GM12865 (cell line): Measurements from ENCODE around the gene PSMD1.
A peak's percentile ranks its signal among the peaks of the same experiment; 100 is the strongest.
"Not testable (repeated sequence)": the region's sequence is repeated elsewhere in the genome, so short reads cannot be mapped to it uniquely, and the experiment has no call there.

Experiments
- DNase-seq: peaks from one replicate; pipeline ENCODE4 v3.0.0; 2010; ENCODE audit warnings: low read depth
- H3K4me3 ChIP-seq: 2 replicates; pipeline ENCODE4 v1.5.1; 2011; ENCODE audit warnings: mild to moderate bottlenecking, low read depth, low read length, control low read depth
- CTCF ChIP-seq: IDR thresholded peaks from 2 replicates; pipeline ENCODE4 v1.5.1; 2011; ENCODE audit warnings: low read length, control low read depth, low read depth, inconsistent platforms; ENCODE audit not compliant: insufficient read depth; ENCODE audit errors: missing control alignments

PSMD1 gene

GRCh38 chr2:231069379-231070054, 12.8 kb downstream of the PSMD1 start:
- H3K4me3 ChIP-seq = no peak overlapping the region
- DNase-seq = no peak
- no peak for TF ChIP-seq CTCF

- DNase-seq = no peak
- no peak for TF ChIP-seq CTCF
- H3K4me3 ChIP-seq = no peak overlapping the region
These were observed 27.9 kb downstream of the PSMD1 start for GRCh38 chr2:231084565-231084964.

GRCh38 chr2:231088754-231089153, 32.1 kb downstream of the PSMD1 start:
- DNase-seq = no peak
- H3K4me3 ChIP-seq = no peak overlapping the region
- TF ChIP-seq CTCF = no peak

GRCh38 chr2:231093933-231094332, 37.3 kb downstream of the PSMD1 start:
- H3K4me3 ChIP-seq = no peak overlapping the region
- no peak for DNase-seq
- TF ChIP-seq CTCF = no peak

GRCh38 chr2:231094736-231095346, 38.2 kb downstream of the PSMD1 start:
- H3K4me3 ChIP-seq = no peak overlapping the region
- no peak for DNase-seq
- no peak for TF ChIP-seq CTCF

- peak; percentile 5 for DNase-seq
- no peak overlapping the region for H3K4me3 ChIP-seq
- no peak for TF ChIP-seq CTCF
These were observed 43.3 kb downstream of the PSMD1 start for GRCh38 chr2:231099918-231100317.

- DNase-seq, H3K4me3 ChIP-seq: not testable (repeated sequence)
These were observed 43.7 kb downstream of the PSMD1 start for GRCh38 chr2:231100321-231100720.
